HepG2 (cell line): ENCODE results near the gene FNIP2. TPM values are rescaled to one million over a fixed set of nuclear protein-coding genes. Genes with fewer than 3 reads are reported as not detected.

ENCODE experiments used
- ATAC-seq: fragments of 200-7000 bp; cut with Tn5 transposase; 3 replicates; pipeline ENCODE4 v1.9.1; 2020; ENCODE audit warnings: mild to moderate bottlenecking, moderate library complexity
- BruUV-seq: library from RNA; stranded (reverse); fragments of 400-500 nt; replicated peaks from 2 replicates; lab custom pipeline; 2021; lab: Mats Ljungman, UMichigan
- CTCF ChIA-PET: fragments of 300-600 bp; formaldehyde crosslinking; extraction: SDS; loops from one replicate; lab custom pipeline; 2021; ENCODE audit warnings: low total read pairs, inconsistent platforms, low intra/inter-chr PET ratio; lab: Yijun Ruan, JAX
- POLR2A ChIA-PET: fragments of 350-600 bp; sonication (Branson Sonifier 250); formaldehyde crosslinking; loops from one replicate; lab custom pipeline; 2020; ENCODE audit warnings: antibody characterized with exemption, inconsistent platforms; lab: Yijun Ruan, JAX
- DNase-seq: peaks from one replicate; pipeline ENCODE4 v3.0.0-alpha.2; 2015; ENCODE audit warnings: low spot score
- FAIRE-seq: peaks from 3 replicates; lab custom pipeline; 2011; peaks lifted over from hg19 to GRCh38; lab: Jason Lieb, UNC
- H2AFZ ChIP-seq: one replicate; pipeline ENCODE4 v1.6.1; 2011; ENCODE audit warnings: low read length, inconsistent platforms
- H3K27ac ChIP-seq: fragments of 300-600 bp; 3 replicates; pipeline ENCODE4 v1.8.0; 2011; ENCODE audit warnings: mixed run types, mild to moderate bottlenecking, mixed read lengths, low read length, inconsistent platforms; ENCODE audit not compliant: insufficient read depth; ENCODE audit errors: extremely low read length
- H3K27me3 ChIP-seq, 2 experiments: fragments of 200-600 bp in 1 of 2; 2 replicates in 1 of 2; 3 replicates in 1 of 2; pipeline versions ENCODE4 v1.6.0 to v1.8.0; 2011; ENCODE audit warnings: low read length in 2 of 2, mild to moderate bottlenecking in 2 of 2, moderate library complexity in 2 of 2, inconsistent platforms in 1 of 2; ENCODE audit not compliant: insufficient read depth in 2 of 2, control insufficient read depth in 1 of 2
- H3K36me3 ChIP-seq, 2 experiments: fragments of 200-600 bp in 1 of 2; replicated peaks in 1 of 2; 2 replicates in 1 of 2; 3 replicates in 1 of 2; pipeline versions ENCODE4 v1.5.1 to v1.8.0; 2011; ENCODE audit warnings: low read length in 2 of 2, inconsistent platforms in 1 of 2; ENCODE audit not compliant: insufficient read depth in 2 of 2, control insufficient read depth in 1 of 2
- H3K4me1 ChIP-seq: 2 replicates; pipeline ENCODE4 v1.5.1; 2012; ENCODE audit warnings: low read length, inconsistent platforms; ENCODE audit not compliant: insufficient read depth
- H3K4me2 ChIP-seq: 2 replicates; pipeline ENCODE4 v1.6.0; 2011; ENCODE audit warnings: low read depth, low read length, inconsistent platforms
- H3K4me3 ChIP-seq, 3 experiments: fragments of 200-600 bp in 1 of 3; sonication (generic), shearing (Covaris generic) in 1 of 3; replicated peaks in 1 of 3; 2 replicates each; pipeline ENCODE4 v1.5.1; 2011 to 2016; ENCODE audit warnings: low read length in 3 of 3, inconsistent platforms in 2 of 3, low read depth in 2 of 3, mild to moderate bottlenecking in 2 of 3, control low read depth in 1 of 3, mixed read lengths in 1 of 3; ENCODE audit not compliant: insufficient read depth in 1 of 3
- H3K79me2 ChIP-seq: one replicate; pipeline ENCODE4 v1.6.1; 2011; ENCODE audit warnings: low read length, inconsistent platforms; ENCODE audit not compliant: insufficient read depth
- H3K9ac ChIP-seq: 2 replicates; pipeline ENCODE4 v1.6.0; 2011; ENCODE audit warnings: mild to moderate bottlenecking, low read depth, low read length, inconsistent platforms; ENCODE audit not compliant: insufficient read depth
- H3K9me3 ChIP-seq: 2 replicates; pipeline ENCODE4 v1.5.1; 2012; ENCODE audit warnings: mild to moderate bottlenecking, low read length
- H4K20me1 ChIP-seq: 2 replicates; pipeline ENCODE4 v1.6.0; 2011; ENCODE audit warnings: inconsistent platforms, mild to moderate bottlenecking, low read length, moderate library complexity; ENCODE audit not compliant: insufficient read depth
- SRSF1 ChIP-seq: fragments of 200-400 bp; formaldehyde crosslinking; optimal IDR thresholded peaks from 2 replicates; pipeline ENCODE3; 2017; ENCODE audit warnings: mild to moderate bottlenecking, low read depth, low read length, moderate library complexity
- ZKSCAN1 ChIP-seq: fragments of 150-350 bp; IDR thresholded peaks from 2 replicates; pipeline ENCODE4 v1.6.1; 2014; ENCODE audit warnings: low read length
- ZNF205 ChIP-seq: IDR thresholded peaks from 2 replicates; pipeline ENCODE4 v1.6.1; 2018; ENCODE audit warnings: missing biosample characterization, missing genetic modification reagents
- in situ Hi-C: cut with HindIII; loops from 2 replicates; pipeline ENCODE4 v1.10.0; 2017; ENCODE audit warnings: low pct_unique_long_range_greater_than_20kb; ENCODE audit not compliant: extremely low pct_ligation_motif_present
- intact Hi-C: fragments of 100-400 bp; cut with micrococcal nuclease; formaldehyde crosslinking; loops from one replicate; pipeline ENCODE4 v1.10.0; 2022; ENCODE audit not compliant: unreplicated experiment
- polyA plus RNA-seq, 8 experiments: library from polyadenylated mRNA; depleted of rRNA in 3 of 8; stranded (reverse) in 7 of 8; unstranded in 1 of 8; fragments of >200 nt; fragmentation: Illumina TruSeq in 4 of 8; extraction: Trizol in 4 of 8; gene quantifications; 2 replicates each; pipeline versions ENCODE4 v1.2.1 to v1.2.3, GENCODE V29; 2011 to 2016; ENCODE audit warnings: low read depth in 4 of 8, missing spikeins in 1 of 8, mixed read lengths in 1 of 8; ENCODE audit not compliant: insufficient read depth in 1 of 8
- total RNA-seq, 5 experiments: library from RNA; depleted of rRNA; stranded (reverse); fragments of >200 nt; fragmentation: Illumina TruSeq; extraction: Trizol; gene quantifications; 2 replicates each; pipeline ENCODE4 v1.2.3, GENCODE V29; 2016; ENCODE audit warnings: low read depth in 1 of 5
- TF ChIP-seq, protein P1 (sequence below): sonication (generic); formaldehyde crosslinking; IDR thresholded peaks from 2 replicates; pipeline ENCODE4 v1.4.0; 2020; ENCODE audit warnings: missing genetic modification reagents, low read depth, mild to moderate bottlenecking, borderline replicate concordance
- TF ChIP-seq, protein P2 (sequence below): sonication (generic); formaldehyde crosslinking; IDR thresholded peaks from 2 replicates; pipeline ENCODE4 v1.4.0; 2020; ENCODE audit warnings: missing genetic modification reagents, mild to moderate bottlenecking, borderline replicate concordance
- TF ChIP-seq, protein P3 (sequence below): sonication (generic); formaldehyde crosslinking; IDR thresholded peaks from 2 replicates; pipeline ENCODE4 v1.5.1; 2020; ENCODE audit warnings: missing genetic modification reagents, mild to moderate bottlenecking, borderline replicate concordance
- TF ChIP-seq, protein P4 (sequence below): IDR thresholded peaks from 2 replicates; pipeline ENCODE4 v1.6.1; 2016; ENCODE audit warnings: mild to moderate bottlenecking, missing biosample characterization, missing genetic modification reagents
- TF ChIP-seq, protein P5 (sequence below): sonication (generic); formaldehyde crosslinking; IDR thresholded peaks from 2 replicates; pipeline ENCODE4 v1.4.0; 2020; ENCODE audit warnings: low read depth, mild to moderate bottlenecking, missing genetic modification reagents
- TF ChIP-seq, protein P6 (sequence below): sonication (generic); formaldehyde crosslinking; IDR thresholded peaks from 2 replicates; pipeline ENCODE4 v1.5.1; 2020; ENCODE audit warnings: mild to moderate bottlenecking, missing genetic modification reagents, moderate library complexity

The FNIP2 gene
- total and polyA plus RNA-seq, 2 of the 13 experiments (the other 11 are each of a cell fraction or from before 2014, with no cell fraction given): 15.5 to 21.0 TPM

DNA sequence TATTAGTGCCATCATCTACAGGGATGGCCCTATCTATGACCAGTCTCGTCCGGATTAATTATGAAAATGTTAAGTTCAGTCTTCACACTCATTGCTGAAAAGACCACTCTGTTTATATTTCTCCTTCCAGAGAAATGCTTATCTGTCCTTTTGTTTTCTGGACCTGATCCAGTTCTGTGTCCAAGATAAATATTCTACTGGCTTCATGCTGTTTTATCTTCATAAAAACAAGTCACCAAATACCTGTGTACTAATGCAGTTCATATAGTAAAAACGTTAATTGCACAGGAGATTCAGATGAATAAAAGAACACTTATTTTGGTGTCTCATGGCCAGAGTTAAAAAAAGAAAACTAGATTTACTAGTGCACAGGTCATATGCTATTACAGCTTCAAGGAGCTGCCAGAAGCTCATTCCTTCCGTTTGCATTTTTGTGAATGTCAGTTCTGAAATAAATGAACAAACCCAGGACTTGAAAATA is 17.3 kb downstream of the FNIP2 start (continued):
- TF ChIP-seq, protein P1, sequence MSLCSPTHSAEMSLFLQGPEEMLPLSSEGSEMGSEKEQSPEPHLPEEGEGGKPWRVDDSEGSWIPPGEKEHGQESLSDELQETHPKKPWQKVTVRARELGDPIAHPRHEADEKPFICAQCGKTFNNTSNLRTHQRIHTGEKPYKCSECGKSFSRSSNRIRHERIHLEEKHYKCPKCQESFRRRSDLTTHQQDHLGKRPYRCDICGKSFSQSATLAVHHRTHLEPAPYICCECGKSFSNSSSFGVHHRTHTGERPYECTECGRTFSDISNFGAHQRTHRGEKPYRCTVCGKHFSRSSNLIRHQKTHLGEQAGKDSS (CRISPR knock-in tag): no peak
- TF ChIP-seq, protein P2, sequence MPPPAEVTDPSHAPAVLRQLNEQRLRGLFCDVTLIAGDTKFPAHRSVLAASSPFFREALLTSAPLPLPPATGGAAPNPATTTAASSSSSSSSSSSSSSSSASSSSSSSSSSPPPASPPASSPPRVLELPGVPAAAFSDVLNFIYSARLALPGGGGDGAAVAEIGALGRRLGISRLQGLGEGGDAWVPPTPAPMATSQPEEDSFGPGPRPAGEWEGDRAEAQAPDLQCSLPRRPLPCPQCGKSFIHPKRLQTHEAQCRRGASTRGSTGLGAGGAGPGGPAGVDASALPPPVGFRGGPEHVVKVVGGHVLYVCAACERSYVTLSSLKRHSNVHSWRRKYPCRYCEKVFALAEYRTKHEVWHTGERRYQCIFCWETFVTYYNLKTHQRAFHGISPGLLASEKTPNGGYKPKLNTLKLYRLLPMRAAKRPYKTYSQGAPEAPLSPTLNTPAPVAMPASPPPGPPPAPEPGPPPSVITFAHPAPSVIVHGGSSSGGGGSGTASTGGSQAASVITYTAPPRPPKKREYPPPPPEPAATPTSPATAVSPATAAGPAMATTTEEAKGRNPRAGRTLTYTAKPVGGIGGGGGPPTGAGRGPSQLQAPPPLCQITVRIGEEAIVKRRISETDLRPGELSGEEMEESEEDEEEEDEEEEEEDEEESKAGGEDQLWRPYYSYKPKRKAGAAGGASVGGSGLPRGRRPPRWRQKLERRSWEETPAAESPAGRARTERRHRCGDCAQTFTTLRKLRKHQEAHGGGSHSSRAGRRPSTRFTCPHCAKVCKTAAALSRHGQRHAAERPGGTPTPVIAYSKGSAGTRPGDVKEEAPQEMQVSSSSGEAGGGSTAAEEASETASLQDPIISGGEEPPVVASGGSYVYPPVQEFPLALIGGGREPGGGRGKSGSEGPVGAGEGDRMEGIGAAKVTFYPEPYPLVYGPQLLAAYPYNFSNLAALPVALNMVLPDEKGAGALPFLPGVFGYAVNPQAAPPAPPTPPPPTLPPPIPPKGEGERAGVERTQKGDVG (CRISPR knock-in tag): no peak
- TF ChIP-seq, protein P3, sequence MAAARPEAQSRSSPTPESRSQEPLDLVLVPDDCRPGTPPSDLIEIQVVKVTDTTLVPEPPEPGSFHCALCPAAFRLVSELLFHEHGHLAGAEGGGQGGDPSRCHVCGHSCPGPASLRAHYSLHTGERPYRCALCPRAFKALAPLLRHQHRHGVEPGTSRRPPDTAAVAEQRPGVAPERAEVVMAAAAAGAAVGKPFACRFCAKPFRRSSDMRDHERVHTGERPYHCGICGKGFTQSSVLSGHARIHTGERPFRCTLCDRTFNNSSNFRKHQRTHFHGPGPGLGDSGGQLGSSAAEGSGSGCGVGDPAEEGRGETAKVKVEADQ (CRISPR knock-in tag): no peak

DNA sequence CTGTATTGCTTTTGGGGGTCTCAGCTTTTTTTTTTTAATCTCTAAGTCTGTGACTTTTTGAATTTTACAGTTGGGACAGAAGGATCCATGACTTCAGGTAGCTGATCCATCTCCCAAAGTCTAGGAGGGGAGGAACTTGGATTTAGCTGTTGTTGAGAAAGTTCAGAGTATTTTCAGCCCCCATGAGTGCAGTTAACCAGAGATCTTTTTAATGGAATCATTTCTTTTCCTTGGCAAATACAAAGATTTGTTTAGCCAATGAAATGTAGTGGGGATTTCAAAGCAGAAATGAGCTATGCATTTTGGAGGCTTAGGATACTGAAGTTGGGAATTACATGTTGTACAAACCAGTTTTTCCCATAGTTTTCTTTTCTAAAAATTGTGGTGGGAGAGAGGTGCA is 18.1 kb downstream of the FNIP2 start:
- Histone ChIP-seq H3K27me3 (no peaks in the 10 kb centered on the region), H2AFZ (no peak overlapping the region), H3K79me2 (peaks cover 90% of the 10 kb centered on the region), H3K4me2 (no peak overlapping the region), H4K20me1 (no peaks in the 10 kb centered on the region; the same call in none of the 2 replicates), H3K4me1 (peaks cover 74% of the 10 kb centered on the region), H3K9ac (no peak overlapping the region), H3K36me3 (no peaks in the 10 kb centered on the region; a peak in 1 of 5 replicates), H3K27ac (no peak overlapping the region), H3K9me3 (no peaks in the 10 kb centered on the region), H3K4me3 (no peak overlapping the region)
- TF ChIP-seq, protein P4, sequence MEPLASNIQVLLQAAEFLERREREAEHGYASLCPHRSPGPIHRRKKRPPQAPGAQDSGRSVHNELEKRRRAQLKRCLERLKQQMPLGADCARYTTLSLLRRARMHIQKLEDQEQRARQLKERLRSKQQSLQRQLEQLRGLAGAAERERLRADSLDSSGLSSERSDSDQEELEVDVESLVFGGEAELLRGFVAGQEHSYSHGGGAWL (CRISPR knock-in tag): no peak
- TF ChIP-seq, protein P5, sequence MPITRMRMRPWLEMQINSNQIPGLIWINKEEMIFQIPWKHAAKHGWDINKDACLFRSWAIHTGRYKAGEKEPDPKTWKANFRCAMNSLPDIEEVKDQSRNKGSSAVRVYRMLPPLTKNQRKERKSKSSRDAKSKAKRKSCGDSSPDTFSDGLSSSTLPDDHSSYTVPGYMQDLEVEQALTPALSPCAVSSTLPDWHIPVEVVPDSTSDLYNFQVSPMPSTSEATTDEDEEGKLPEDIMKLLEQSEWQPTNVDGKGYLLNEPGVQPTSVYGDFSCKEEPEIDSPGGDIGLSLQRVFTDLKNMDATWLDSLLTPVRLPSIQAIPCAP: no peak
- no peak for TF ChIP-seq ZKSCAN1
- TF ChIP-seq ZNF205 (CRISPR knock-in tag): no peak
- no peak for TF ChIP-seq SRSF1
- TF ChIP-seq, protein P6, sequence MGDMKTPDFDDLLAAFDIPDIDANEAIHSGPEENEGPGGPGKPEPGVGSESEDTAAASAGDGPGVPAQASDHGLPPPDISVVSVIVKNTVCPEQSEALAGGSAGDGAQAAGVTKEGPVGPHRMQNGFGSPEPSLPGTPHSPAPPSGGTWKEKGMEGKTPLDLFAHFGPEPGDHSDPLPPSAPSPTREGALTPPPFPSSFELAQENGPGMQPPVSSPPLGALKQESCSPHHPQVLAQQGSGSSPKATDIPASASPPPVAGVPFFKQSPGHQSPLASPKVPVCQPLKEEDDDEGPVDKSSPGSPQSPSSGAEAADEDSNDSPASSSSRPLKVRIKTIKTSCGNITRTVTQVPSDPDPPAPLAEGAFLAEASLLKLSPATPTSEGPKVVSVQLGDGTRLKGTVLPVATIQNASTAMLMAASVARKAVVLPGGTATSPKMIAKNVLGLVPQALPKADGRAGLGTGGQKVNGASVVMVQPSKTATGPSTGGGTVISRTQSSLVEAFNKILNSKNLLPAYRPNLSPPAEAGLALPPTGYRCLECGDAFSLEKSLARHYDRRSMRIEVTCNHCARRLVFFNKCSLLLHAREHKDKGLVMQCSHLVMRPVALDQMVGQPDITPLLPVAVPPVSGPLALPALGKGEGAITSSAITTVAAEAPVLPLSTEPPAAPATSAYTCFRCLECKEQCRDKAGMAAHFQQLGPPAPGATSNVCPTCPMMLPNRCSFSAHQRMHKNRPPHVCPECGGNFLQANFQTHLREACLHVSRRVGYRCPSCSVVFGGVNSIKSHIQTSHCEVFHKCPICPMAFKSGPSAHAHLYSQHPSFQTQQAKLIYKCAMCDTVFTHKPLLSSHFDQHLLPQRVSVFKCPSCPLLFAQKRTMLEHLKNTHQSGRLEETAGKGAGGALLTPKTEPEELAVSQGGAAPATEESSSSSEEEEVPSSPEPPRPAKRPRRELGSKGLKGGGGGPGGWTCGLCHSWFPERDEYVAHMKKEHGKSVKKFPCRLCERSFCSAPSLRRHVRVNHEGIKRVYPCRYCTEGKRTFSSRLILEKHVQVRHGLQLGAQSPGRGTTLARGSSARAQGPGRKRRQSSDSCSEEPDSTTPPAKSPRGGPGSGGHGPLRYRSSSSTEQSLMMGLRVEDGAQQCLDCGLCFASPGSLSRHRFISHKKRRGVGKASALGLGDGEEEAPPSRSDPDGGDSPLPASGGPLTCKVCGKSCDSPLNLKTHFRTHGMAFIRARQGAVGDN: no peak
- ChIA-PET CTCF (no interaction called here), POLR2A (interaction anchor here (1.2 kb wide), 1 partner anchor 40 kb away, joined by 3 read pairs; no protein-coding TSS in a partner anchor)
- BruUV-seq: no TSS peak
- FAIRE-seq (no peak), ATAC-seq (no peak), DNase-seq (no peak)
- intact Hi-C loops (loop anchor here (2.0 kb wide), 1 partner anchor 26 kb away; no protein-coding TSS in a partner anchor), in situ Hi-C loops (no loop called here)
